ACHN (cell line): Measurements from ENCODE around the gene HNRNPA3.
"Not testable (repeated sequence)": the region's sequence is repeated elsewhere in the genome, so short reads cannot be mapped to it uniquely, and the experiment has no call there.

Source experiments
- DNase-seq: peaks from one replicate; pipeline ENCODE4 v3.0.0-alpha.2; 2015
- in situ Hi-C: cut with HindIII; loops from 2 replicates; pipeline ENCODE4 v1.10.0; 2017; ENCODE audit warnings: low sequenced_read_pairs, low pct_ligation_motif_present, low pct_unique_long_range_greater_than_20kb

Gene HNRNPA3

DNA sequence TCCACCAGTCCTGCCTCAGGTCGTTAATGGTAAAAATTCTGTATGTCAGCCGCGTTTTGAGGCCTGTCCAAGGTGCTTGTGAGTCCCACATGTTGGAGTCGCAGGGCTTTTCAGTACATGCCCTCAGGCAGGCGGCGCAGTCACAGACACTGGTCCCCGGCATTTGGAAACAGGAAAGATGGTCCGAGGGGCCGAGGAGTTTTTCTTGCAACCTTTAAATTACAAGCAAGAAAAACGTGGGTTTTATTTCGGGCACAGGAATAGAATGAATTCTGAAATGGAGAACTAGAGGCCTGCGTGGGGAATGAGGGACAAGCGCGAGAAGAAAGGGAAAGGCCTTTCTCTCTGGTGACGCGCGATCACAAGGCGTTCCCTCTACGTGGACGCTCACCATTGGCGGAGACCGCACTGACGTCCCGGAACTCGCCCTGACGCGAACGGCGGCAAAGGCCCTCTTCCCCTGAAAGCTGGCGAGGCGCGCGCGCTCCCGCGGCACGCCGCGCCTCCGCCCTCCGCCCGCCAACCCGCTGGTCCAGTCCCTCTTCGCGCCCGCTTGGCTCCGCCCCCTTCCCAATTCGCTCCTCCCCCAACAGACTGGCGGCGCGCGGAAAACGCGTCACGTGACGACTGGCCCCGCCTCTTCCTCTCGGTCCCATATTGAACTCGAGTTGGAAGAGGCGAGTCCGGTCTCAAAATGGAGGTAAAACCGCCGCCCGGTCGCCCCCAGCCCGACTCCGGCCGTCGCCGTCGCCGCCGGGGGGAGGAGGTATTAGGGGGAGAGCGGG is at the start of gene HNRNPA3:
HNRNPA3 (plus strand) TSS at position 689 of the 785 bp plus-strand sequence; CDS start at position 695, 6 bp downstream.
- DNase-seq: peak; percentile 99
- in situ Hi-C loops: no loop called here

GRCh38 chr2:177164131-177164530 is 48.5 kb upstream of the HNRNPA3 start:
- in situ Hi-C loops: no loop called here

GRCh38 chr2:177164584-177165052 is 48.0 kb upstream of the HNRNPA3 start:
- in situ Hi-C loops: no loop called here
- DNase-seq: peak; percentile 90

More at GRCh38 chr2:177164131-177164530, 48.5 kb upstream of the HNRNPA3 start:
- DNase-seq: peak; percentile 29

DNA sequence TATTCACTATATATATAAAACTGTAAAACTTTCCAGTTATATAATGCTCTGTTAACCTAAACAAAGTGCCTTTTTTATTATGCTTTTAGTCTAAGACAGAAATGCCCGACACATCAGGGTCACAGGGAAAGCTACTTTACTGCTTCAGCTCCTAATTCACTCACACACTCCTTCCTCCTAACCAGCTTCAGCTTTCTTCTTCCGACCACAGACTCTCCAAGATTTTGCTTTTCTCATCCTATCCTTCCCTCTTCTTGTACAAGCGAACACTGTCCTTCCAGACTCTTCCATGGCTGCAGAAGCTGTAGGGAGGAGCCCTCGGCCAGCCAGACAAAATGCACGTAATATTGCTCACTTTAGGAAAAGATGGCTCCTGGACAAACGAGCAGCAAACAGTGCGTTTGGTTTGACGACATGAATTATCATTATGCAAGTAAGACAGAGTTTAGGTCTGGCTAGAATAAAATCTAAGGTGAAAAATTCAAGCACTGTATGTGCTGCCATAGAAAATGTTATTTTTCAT is 47.5 kb upstream of the HNRNPA3 start:
- peak; percentile 70 for DNase-seq
- in situ Hi-C loops: no loop called here

GRCh38 chr2:177165721-177166711 is 46.6 kb upstream of the HNRNPA3 start:
- peak; percentile 80 for DNase-seq
- in situ Hi-C loops: no loop called here

GRCh38 chr2:177169810-177170514 is 42.6 kb upstream of the HNRNPA3 start:
- no peak for DNase-seq

DNA sequence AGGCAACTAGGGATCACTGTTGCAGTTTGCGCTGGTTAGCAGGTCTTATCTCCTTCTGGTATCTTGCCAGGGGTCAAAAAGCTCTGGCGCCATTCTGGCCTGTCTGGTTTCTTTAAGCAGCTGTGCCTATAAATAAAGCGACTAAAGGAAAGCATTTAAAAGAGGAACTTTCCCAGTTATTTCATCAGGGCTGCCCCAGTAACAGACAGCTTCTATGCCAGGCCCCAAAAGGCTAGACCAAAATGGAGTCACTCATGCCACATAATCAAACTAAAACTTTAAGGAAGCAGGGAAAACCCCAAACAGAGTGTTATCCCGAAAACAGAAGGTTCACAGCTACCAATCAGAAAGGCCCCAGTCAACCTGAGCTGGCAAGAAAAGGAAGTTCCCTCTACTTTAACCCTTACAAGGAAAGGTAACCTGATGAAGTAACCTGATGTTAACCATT is 41.2 kb upstream of the HNRNPA3 start:
- DNase-seq: no peak
- in situ Hi-C loops: no loop called here

More at GRCh38 chr2:177169810-177170514, 42.6 kb upstream of the HNRNPA3 start:
- in situ Hi-C loops: no loop called here

GRCh38 chr2:177172034-177172880 is 40.3 kb upstream of the HNRNPA3 start:
- in situ Hi-C loops: no loop called here
- peak; percentile 94 for DNase-seq

DNA sequence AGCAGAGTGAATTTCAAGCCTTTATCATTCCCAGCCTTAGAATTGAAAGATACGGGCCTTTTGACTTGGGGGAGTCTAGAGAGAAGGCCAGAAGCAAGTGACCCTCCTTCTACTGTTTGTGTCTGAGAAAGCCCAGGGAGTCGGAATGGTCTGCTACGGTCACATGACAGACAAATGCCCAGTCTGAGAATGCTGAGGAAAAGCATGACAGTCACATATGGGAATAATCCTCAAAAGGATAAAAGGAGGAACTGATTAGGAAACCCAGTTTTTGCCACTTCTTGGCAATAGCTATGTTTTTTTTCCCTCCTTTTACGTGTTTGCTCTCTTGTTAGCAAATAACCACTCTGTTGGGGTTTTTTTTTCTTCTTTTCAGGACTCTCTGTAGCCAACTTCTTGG is 38.1 kb upstream of the HNRNPA3 start:
- in situ Hi-C loops: no loop called here
- DNase-seq: no peak

- in situ Hi-C loops: no loop called here
- no peak for DNase-seq
These were observed 36.5 kb upstream of the HNRNPA3 start for GRCh38 chr2:177175917-177176668.

- DNase-seq: no peak
- in situ Hi-C loops: no loop called here
These were observed 33.8 kb upstream of the HNRNPA3 start for GRCh38 chr2:177178797-177179196.

- DNase-seq: no peak
- in situ Hi-C loops: no loop called here
These were observed 33.4 kb upstream of the HNRNPA3 start for GRCh38 chr2:177179227-177179626.

DNA sequence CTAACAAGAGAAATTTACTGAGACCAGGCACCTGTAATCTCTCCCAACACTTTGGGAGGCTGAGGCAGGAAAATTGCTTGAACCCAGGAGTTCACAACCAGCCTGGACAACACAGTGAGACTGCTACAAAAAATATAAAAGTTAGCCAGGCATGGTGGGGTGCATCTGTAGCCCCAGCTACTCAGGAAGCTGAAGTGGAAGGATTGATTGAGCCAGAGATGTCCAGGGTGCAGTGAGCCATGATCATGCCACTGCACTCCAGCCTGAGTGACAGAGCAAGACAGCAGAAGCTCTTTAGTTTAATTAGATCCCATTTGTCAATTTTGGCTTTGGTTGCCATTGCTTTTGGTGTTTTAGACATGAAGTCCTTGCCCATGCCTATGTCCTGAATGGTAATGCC is 32.9 kb upstream of the HNRNPA3 start:
- DNase-seq, in situ Hi-C loops: not testable (repeated sequence)

DNA sequence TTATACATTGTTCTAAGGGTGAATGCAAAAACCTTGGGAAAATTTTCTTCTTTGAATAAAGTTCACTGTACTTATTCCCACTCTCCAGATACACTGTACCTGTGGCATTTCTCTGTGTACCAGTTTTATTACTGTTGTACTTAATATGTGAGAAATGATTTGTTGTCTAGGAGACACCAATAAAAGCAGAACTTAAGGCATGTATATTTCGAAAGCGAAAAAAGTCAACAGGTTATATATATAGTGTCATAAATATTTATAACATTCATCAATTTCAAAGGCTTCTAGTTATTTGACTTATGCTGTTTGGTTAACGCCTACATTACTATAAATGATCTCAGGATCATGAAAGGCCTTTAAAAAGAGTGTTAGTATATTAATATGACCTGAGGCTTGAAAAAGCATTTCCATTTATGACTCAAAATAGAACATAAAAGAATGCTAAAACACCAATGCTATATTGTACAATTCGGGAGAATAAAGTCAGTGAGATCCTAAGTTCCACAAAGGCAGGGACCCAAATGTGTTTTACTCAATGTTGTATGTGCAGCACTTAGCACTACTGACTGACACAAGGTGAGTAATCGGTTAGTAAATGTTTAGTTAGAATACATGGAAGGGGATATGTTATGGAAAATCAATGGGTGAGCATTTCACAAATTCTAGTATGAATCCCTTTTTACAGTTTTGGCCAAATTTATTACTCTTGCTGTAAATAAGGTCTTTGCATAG is 32.2 kb upstream of the HNRNPA3 start:
- no peak for DNase-seq
- in situ Hi-C loops: no loop called here

GRCh38 chr2:177183860-177184259 is 28.7 kb upstream of the HNRNPA3 start:
- in situ Hi-C loops: no loop called here
- no peak for DNase-seq

GRCh38 chr2:177184606-177185005 is 28.0 kb upstream of the HNRNPA3 start:
- in situ Hi-C loops: no loop called here
- no peak for DNase-seq
